Stimulated activated CD4-positive, alpha-beta T cell treated with anti-CD3 and anti-CD28 coated beads, Interleukin-4, amount 100 ng/mL, for 48 hours (primary cell): Measurements from ENCODE around the gene ZNF32.
"Not testable (repeated sequence)": the region's sequence is repeated elsewhere in the genome, so short reads cannot be mapped to it uniquely, and the experiment has no call there.

Source experiments
- DNase-seq, 2 donors: peaks; one replicate each; pipeline ENCODE4 v3.0.0-alpha.2; 2020; ENCODE audit warnings: low read depth in 2 of 2

The ZNF32 gene

DNA sequence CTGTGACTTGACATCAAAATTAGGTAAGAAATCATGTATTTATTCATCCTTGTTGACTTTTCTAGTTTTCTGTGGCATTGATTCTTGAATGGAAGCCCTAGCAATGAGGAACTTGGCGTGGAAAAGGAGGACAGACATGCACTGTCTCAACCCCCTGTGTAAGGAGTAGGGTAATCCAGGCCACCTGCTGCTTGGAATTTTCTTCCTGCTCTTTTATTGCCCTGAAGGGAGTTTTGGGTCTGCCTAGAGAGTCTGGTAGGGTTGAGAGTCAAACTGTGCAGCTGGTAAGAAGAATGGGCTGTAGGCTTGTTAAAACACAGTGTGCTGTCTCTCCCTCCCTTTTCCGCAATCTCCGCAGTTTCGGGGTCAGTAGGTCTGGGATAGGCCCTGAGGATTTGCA is 19.7 kb downstream of the ZNF32 start:
- no peak for DNase-seq

DNA sequence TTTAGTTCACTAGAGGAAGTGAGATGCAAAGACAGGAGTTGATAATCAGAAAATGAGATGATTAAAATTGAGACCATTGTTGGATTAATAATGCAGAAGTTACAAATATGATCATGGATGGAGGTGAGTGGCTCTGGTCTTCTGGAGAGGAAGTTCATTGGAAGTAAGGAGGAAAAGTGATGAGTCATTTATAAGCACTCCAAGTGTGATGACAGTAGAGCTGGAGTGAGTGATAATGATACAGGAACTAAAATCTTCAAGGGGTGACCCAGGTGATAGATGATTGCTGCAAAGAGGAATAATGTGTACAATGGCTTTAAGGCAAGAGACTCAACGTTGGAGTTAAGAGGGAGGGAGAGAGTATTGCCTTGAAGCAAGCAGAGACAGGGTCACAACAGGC is 20.7 kb downstream of the ZNF32 start:
- no peak for DNase-seq

GRCh38 chr10:43623351-43623750 is 25.3 kb downstream of the ZNF32 start:
- DNase-seq: no peak

DNA sequence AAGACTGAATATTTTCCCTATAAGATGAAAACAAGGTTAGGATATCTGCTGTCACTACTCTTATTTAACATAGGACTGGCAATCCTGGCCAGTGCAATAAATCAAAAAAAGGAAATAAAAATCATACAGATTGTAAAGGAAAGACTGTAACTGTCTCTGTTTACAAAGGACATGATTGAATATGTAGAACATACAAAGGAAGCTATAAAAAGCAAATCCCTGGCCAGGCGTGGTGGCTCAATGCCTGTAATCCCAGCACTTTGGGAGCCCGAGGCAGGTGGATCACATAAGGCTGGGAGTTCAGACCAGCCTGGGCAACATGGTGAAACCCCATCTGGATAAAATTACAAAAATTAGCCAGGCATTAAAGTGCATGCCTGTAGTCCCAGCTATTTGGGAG is 26.6 kb downstream of the ZNF32 start:
- DNase-seq: no peak

DNA sequence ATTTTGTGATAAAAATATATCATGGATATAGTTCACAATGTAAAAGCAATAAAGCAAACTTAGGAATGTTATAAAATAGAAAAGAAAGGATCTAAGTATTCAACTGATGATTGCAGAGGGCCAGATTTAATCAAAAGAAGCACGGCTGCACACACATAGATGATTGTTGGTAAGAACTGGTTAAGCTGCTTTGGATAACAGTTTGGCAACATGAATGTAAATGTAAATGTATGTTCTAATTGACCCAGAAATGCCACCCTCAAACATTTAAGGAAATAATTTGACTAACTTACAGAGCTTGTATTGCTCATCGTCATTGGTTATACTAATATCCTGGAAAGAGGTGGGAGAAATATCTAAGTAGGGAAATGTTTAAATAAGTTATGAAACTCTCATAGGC is 29.3 kb downstream of the ZNF32 start:
- DNase-seq: no peak

DNA sequence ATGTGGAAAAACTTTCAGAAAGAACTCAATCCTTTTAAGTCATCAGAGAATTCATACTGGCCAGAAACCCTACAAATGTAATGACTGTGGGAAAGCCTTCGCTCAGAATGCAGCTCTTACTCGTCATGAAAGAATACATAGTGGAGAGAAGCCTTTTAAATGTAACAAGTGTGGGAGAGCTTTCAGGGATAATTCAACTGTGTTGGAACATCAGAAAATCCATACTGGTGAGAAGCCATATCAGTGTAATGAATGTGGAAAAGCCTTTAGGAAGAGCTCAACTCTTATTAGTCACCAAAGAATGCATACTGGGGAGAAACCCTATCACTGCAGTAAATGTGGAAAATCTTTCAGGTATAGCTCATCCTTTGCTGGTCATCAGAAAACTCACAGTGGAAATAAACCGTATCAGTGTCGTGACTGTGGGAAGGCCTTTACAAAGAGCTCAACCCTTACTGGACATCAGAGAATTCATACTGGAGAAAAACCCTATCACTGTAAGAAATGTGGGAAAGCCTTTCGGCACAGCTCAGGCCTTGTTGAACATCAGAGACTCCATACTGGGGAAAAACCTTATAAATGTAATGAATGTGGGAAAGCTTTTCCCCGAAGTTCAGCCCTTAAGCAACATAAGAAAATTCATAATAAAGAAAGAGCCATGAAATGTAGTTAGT is 31.8 kb downstream of the ZNF32 start:
- no peak for DNase-seq

GRCh38 chr10:43610636-43611035 is 38.0 kb downstream of the ZNF32 start:
- no peak for DNase-seq

DNA sequence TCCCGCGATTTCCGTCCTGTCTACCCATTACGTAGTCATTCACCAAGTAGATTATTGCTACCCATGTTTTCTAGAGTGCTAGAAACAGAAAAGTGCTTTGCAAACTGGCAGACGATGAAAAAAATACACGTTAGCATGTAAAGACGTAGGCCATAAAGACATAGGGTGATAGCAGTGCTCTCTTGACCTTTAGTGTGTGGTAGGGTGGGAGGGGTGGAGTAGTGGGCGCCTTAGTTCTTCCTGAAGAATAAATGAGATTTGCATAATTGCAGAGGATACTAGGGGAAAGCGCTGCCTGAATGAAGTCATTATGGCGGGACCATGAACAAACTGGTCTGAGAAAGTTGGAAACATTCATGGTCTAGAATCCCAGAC is 41.5 kb downstream of the ZNF32 start:
- DNase-seq: no peak

- peak; percentile 60 to 62 for DNase-seq
Measured at GRCh38 chr10:43606323-43607198, 42.1 kb downstream of the ZNF32 start, which contains the start of gene ZNF485. Gene ZNF485 (plus strand): TSS chr10:43606438. CDS start chr10:43607051, 613 bp downstream.

DNA sequence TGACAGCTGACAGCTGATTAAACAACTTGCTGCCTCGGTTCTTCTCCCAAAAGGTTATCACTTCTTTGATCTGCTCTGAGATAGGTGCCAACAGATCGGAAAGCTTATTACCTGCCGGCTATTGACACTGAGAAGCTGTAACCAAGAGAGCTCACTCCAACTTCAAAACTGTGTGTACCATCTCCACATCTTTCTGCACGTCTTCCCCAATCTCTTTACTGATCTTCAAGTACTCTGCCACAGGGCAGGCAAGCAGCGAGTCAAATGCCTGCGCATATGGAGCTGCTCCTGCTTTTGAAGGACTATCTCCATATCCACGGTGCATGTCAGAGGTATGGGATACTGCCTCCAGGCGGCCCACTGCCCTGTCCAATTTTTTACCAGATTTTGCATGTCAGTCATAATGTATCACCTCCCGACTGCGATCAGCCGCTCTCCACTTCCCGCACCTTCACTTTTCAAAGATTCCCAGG is 42.8 kb downstream of the ZNF32 start:
- no peak for DNase-seq

GRCh38 chr10:43601576-43601975 is 47.1 kb downstream of the ZNF32 start:
- DNase-seq: not testable (repeated sequence)

GRCh38 chr10:43599333-43599732 is 49.3 kb downstream of the ZNF32 start:
- DNase-seq: no peak

DNA sequence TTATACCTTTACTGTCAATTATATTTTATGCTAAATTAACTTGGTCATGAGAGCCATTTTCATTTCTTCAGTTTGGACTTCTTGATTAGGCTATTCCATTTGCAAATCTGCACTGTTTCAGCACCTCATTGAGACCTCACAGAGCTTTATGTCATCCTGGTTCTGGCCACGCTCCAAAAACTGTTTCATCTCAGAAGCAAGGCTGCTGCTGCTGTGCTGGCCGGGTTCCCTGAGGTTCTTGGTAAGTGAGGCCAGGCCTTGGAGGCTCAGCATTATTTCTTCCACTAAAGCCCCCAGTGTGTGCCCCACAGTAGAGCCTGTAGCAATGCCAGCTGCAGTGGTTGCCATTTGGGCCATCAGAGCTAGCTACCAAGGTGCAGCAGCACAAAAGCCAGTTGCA is 50.2 kb downstream of the ZNF32 start:
- no peak for DNase-seq

GRCh38 chr10:43596546-43596945 is 52.1 kb downstream of the ZNF32 start:
- DNase-seq: no peak

DNA sequence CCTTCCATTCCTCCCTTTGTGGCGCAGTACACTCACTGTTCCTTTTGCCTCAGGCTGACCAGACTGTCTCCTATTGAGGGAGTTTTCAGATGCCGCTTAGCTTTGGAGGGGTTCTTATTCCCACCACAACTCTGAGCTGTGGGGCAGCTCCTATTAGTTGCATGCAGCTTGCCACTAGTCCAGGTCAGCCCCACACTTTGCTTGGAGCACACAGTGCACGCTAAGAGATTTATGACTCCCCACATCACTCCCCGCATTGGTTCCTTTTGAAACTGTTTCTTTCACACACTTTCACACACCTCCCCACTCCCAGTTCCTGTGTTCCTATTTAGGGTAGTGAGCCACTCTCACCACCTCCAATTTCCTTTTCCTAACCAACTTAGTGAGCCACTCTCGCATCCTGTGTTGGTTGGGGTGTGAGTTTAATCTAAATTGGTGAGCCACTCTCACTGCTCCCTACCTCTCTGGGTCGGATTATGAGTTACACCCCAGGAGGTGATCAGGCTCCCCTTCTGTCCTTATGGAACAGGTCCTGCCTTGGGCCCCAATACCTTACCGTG is 52.9 kb downstream of the ZNF32 start:
- peak in 1 of 2 donors; percentile 32 for DNase-seq

DNA sequence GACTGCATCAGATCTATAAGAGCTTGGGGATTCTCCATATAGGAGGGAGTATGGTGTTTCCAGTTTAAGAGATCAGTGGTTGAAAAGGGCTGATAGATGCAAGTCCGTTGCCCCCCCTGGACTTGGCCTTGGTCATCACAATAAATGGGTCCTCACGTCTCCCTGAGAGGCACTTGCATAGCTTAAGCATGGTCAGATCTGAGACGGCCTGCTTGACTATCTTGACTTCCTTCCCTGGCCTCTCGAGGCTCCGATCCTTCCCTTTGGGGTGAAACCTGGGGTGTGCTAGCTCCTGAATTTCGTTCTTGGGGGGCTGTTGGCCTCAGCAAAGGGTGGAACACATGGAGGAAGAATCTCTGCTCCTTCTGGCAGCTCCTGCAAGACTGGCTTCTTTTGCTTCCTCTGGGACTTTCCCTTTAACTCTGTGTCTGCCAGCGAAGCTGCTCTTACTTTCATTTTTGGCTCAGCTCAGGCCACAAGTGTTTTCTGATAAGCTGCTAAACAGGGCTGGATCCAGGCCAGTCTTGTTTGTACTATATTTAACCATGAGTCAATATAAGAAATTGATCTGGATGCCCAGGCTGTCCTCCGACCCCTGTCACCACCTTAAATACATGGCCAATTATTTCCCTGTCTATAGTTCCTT is 53.6 kb downstream of the ZNF32 start:
- DNase-seq: peak in 1 of 2 donors; percentile 34
